HG03439 (cell line): ENCODE measurements around the gene EDAR.

ENCODE experiments used
- ATAC-seq: cut with Tn5 transposase; IDR thresholded peaks from one replicate; pipeline ENCODE4 v1.9.1; 2021; ENCODE audit warnings: mild to moderate bottlenecking, moderate library complexity; ENCODE audit not compliant: unreplicated experiment

EDAR gene

DNA sequence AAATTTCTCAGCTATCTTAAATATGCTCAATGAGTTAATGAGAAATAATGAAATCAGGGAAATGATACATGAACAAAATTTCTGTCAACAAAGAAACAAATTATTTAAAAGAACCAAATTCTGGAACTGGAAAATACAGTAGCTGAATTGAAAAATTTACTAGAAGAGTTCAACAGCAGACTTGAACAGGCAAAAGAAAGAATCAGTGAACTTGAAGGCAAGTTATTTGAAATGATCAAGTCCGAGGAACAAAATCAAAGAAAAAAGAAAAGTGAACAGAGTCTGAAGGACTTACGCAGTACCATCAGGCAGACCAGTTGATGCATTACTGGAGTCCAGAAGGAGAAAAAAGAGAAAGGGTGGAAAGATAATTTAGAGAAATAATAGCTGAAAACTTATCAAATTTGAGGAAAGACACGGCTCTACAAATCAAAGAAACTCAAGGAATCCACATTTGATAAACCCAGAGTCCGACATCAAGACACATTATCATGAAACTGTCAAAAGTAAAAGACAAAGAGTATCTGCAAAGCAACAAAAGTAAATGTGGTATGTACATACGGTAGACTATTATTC, 118.9 kb downstream of the EDAR start:
- ATAC-seq = no peak

DNA sequence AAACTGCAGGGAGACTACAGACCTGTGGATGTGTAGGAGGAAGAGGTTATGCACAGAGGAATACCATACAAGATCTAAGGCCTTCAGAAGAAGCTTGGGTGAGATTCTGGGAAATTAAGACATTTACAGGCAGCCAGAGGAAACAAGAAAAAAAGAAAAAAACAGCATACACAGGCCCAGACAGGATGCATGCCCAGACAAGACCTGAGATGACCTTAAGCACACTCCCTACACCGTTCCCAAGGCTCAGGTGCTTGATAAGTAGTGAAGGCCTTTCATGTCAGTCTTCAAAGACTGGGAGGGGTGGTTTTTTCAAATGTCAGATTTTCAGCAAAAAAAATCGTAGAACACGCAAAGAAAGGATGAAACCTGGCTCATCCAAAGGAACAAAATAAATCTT, 119.5 kb downstream of the EDAR start:
- no peak for ATAC-seq

DNA sequence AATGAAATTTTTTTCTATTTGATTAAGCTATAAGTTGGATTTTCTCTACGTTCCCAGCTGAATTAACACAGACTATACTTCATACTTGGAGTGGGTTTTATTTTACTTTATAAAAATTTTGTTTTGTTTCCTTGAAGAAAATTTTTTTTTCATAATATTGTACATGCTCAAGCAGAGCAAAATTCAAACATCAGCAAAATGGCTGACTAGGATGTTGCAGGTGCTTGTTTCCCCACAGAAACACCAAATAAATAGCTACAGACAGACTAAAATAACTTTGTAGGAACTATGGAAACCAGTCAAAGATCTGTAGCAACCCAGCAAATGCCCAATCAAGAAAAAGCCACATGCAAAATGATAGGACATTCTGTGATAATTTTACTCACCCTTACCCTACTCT, 120.1 kb downstream of the EDAR start:
- ATAC-seq = no peak

DNA sequence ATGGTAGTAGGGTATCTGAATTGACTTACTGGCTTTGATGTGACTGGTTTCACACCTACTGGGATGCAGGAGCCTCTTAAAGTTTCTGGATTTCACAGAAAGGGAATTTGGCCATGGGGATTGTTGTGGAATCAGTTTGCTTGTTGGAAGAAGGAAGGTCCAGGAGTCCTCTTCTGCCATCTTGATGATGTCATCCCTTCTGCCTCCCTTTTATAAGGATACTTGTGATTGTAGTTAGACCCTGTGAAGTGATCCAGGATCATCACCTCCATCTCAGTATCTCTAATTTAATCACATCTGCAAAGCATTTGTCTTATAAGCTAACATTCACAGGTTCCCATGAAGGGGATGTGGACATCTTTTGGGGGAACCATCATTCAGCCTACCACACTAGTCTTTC, 123.0 kb downstream of the EDAR start:
- no peak for ATAC-seq

DNA sequence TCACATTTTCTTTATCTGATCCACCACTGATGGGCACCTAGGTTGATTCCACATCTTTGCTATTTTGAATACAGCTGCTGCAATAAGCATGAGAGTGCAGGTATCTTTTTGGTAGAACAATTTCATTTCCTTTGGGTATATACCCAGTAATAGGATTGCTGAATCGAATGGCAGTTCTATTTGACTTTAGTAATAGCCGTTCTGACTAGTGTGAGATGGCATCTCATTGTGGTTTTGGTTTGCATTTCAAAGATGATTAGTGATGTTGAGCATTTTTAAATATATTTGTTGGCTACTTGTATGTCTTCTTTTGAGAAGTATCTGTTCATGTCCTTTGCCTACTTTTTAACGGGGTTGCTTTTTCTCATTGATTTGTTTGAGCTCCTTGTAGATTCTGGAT, 130.1 kb downstream of the EDAR start:
- no peak for ATAC-seq

DNA sequence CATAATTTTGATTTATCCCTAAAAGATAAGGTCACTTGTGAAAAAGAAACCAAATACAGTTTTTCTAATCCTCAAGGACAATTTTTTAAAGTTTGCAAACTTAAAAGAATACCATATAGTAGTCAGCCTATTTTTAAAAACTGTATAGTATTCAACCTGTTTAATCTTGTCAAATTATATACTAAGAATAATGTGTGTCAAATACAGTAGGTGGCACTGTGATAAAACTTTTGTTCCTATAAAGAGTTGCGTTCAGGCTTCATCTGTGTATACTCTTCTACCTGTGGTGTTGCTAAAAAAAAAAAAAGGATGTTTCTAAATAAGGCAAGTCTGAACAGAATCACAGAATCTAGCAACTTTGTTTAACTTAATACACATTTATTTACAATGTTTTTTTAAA, 133.8 kb downstream of the EDAR start:
- ATAC-seq = no peak

DNA sequence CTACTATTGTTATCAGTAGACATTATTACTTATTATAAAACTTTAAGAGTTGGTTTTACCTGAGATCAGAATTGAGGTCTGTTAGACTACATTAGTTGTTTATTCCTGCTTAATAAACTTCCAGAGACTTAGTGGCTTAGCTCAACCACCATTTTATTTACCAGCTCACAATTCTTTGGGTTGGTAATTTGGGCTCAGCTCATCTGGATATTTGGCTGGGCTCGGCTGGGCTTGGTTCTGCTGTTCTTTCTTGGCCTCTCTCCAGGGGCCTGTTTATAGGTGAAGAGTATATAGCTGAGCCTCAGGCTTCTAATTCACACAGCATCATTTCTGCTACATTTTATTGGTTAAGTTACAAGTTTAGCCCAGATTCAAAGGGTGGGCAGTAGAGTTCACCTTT, 134.5 kb downstream of the EDAR start:
- no peak for ATAC-seq

DNA sequence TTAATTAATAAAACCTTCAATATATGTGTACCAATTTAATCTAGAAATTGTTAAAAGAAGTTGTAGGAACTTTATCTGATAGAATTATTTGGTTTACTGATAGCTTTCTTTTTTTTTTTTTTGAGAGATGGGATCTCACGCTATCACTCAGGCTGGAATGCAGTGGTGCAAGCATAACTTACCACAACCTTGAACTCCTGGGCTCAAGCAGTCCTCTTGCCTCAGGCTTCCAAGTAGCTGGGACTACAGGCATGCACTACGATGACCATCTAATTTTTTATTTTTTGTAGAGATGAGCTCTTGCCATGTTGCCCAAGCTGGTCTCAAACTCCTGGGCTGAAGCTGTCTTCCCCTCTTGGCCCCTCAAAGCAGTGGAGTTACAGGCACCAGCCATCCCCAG, 135.6 kb downstream of the EDAR start:
- no peak for ATAC-seq

DNA sequence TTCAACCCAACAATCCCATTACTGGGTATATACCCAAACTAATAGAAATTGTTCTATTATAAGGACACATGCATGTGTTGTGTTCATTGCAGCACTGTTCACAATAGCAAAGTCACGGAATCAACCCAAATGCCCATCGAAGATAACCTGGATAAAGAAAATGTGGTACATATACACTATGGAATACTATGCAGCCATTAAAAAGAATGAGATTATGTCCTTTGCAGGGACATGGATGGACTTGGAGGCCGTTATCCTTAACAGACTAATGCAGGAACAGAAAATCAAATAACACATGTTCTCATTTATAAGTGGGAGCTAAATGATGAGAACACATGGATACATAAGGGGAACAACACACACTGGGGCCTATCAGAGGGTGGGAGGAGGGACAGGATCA, 136.6 kb downstream of the EDAR start:
- no peak for ATAC-seq

DNA sequence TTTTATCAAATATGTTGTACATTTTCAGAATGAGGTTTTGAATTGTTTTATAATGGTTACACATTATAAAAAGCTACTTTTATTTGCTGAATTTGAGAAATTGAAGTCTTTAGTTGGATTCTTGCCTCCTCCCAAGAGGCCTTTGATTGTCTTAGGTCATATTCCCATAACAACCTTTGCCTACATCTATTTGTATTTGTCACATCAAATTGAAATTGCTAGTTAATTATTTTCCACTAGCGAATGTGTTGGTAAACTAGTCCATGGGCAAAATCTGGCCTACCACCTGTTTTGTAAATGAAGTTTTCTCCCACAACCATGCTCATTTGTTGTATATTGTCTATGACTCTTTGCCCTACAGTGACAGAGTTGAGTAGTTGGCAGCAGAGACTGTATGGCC, 142.0 kb downstream of the EDAR start:
- no peak for ATAC-seq

DNA sequence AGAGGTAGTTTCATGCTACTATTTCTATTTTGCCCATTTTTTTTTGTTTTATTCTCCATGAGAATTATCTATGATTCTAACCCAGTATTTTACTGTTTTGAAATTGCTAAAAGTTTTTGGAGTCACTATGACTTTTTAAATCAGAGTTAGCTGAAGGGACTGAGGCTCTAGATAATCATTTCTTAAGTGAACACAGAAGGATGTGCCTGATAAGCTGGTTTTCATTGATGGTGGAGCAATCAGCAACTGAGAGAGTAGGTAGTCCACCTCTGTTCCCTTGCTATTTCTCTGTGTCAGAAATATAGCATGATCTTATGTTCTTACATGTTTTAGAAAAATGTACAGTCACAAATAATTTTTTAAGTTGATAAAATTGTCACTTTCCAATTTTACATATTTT, 143.1 kb downstream of the EDAR start:
- no peak for ATAC-seq
